Body of pancreas (tissue), 4 donors: ENCODE results near the gene ABCB6. TPM values are rescaled to one million over a fixed set of nuclear protein-coding genes. Genes with fewer than 3 reads are reported as not detected.

Experiments
- ATAC-seq: fragments of 150-250 bp; one replicate; pipeline ENCODE4 v1.9.1; 2016
- DNase-seq, 4 donors: peaks; one replicate each; pipeline ENCODE4 v3.0.0-alpha.2; 2019
- H3K27ac ChIP-seq, 4 donors: fragments of 200-600 bp; sonication (generic); 1 replicate in 3 of 4; 2 replicates in 1 of 4; pipeline versions ENCODE4 v1.5.1 to v1.6.1; 2016 to 2019; ENCODE audit warnings: mild to moderate bottlenecking in 1 of 4, mixed read lengths in 1 of 4, moderate library complexity in 1 of 4
- H3K27me3 ChIP-seq, 2 donors: fragments of 200-600 bp; sonication (generic); one replicate each; pipeline ENCODE4 v1.6.0; 2016; ENCODE audit warnings: mild to moderate bottlenecking in 1 of 2
- H3K36me3 ChIP-seq, 2 donors: fragments of 200-600 bp; sonication (generic); replicated peaks in 1 of 2; 2 replicates each; pipeline ENCODE4 v1.5.1; 2016; ENCODE audit warnings: low read depth in 2 of 2; ENCODE audit not compliant: insufficient read depth in 1 of 2
- H3K4me1 ChIP-seq: fragments of 200-600 bp; sonication (generic); one replicate; pipeline ENCODE4 v1.6.0; 2016
- H3K4me3 ChIP-seq, 2 donors: fragments of 200-600 bp; sonication (generic); 1 replicate in 1 of 2; 2 replicates in 1 of 2; pipeline ENCODE4 v1.5.1; 2016 to 2019
- H3K9me3 ChIP-seq, 3 donors: fragments of 200-600 bp; sonication (generic); 1 replicate in 2 of 3; 2 replicates in 1 of 3; pipeline ENCODE4 v1.5.1; 2016
- POLR2A ChIP-seq, 3 donors: fragments of 450-650 bp; IDR thresholded peaks; one replicate each; pipeline ENCODE4 v1.6.1; 2016; ENCODE audit warnings: antibody characterized with exemption in 3 of 3, mild to moderate bottlenecking in 2 of 3
- WGBS, 2 donors: methylation state at CpG; one replicate each; pipeline ENCODE4 v1.1.5; 2017; 5-methylcytosine and 5-hydroxymethylcytosine counted together
- intact Hi-C: fragments of 100-400 bp; cut with DNase I; formaldehyde crosslinking; loops from one replicate; pipeline ENCODE4 v1.15.1; 2023
- total RNA-seq, 2 donors: library from RNA; depleted of rRNA; stranded (reverse); fragments of >200 nt; gene quantifications; one replicate each; pipeline ENCODE4 v1.1.0, GENCODE V29; 2016
- TF ChIP-seq, protein P1 (sequence below), 7 experiments: fragments of 450-650 bp in 4 of 7; fragments of 200-600 bp in 3 of 7; sonication (generic) in 3 of 7; IDR thresholded peaks; one replicate each; pipeline ENCODE4 v1.5.1; 2016 to 2019; ENCODE audit warnings: antibody characterized with exemption in 7 of 7

ABCB6 gene
- total RNA-seq, 2 donors from 2014 or later, result 10.5 to 11.7 TPM

DNA sequence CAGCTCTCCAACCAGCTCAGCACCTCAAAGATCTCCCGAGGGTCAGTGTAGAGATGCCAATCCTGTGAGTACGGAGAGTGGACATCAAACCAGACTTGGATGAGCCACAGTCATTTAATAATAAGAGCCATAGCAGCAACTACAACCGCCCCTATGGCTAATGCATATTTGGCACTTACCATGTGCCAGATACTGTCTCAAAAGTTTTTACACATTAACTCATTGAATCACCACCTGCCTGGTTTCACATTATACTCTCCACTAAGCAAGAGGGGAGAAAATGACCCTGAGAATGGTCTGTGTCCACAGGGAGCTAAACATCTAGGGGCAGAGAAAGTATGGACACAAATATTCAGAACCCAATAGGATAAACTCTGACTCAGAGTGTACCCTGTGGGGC lies 44.6 kb downstream of the ABCB6 start:
- Histone ChIP-seq H3K36me3 (peaks cover 0 to 11% of the 10 kb centered on the region in 2 donors), H3K9me3 (no peaks in the 10 kb centered on the region), H3K27me3 (no peaks in the 10 kb centered on the region), H3K4me3 (no peak overlapping the region), H3K4me1 (peaks cover 25% of the 10 kb centered on the region), H3K27ac (no peak overlapping the region)
- DNase-seq (no peak), ATAC-seq (no peak)
- 76% methylated on average over 3 of the region's 3 CpGs for WGBS, 2 donors
- TF ChIP-seq, protein P1, sequence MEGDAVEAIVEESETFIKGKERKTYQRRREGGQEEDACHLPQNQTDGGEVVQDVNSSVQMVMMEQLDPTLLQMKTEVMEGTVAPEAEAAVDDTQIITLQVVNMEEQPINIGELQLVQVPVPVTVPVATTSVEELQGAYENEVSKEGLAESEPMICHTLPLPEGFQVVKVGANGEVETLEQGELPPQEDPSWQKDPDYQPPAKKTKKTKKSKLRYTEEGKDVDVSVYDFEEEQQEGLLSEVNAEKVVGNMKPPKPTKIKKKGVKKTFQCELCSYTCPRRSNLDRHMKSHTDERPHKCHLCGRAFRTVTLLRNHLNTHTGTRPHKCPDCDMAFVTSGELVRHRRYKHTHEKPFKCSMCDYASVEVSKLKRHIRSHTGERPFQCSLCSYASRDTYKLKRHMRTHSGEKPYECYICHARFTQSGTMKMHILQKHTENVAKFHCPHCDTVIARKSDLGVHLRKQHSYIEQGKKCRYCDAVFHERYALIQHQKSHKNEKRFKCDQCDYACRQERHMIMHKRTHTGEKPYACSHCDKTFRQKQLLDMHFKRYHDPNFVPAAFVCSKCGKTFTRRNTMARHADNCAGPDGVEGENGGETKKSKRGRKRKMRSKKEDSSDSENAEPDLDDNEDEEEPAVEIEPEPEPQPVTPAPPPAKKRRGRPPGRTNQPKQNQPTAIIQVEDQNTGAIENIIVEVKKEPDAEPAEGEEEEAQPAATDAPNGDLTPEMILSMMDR (IDR thresholded peaks at IDR 0.05), result no peak
- TF ChIP-seq POLR2A (IDR thresholded peaks at IDR 0.05), result no peak
- intact Hi-C loops, result loop anchor here (5.0 to 10.0 kb wide), 2 partner anchors 51 to 113 kb away; partner anchors contain the start of genes ANKZF1 and ATG9A

DNA sequence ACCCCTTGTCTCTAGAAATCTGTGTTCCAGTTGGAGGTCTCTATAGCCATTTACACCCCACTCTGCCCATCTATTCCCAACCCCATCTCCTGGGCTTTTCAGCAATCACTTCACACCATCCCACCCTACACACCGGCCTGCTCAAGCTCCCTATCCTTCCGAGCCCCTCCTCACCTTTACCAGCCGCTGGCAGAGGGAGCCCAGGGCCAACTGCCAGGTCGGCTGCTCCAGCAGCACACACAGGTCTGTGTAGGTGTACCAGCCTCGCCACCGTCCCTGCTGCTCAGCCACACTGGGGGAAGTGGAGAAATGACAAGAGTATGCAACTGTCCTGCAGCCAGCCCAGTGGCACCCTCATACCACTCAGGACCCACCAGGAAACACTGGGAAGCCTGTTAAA lies 45.6 kb downstream of the ABCB6 start:
- no peak for TF ChIP-seq POLR2A (IDR thresholded peaks at IDR 0.05)
- TF ChIP-seq, protein P1 (IDR thresholded peaks at IDR 0.05), result no peak
- intact Hi-C loops, result loop anchor here (5.0 to 10.0 kb wide), 2 partner anchors 52 to 114 kb away; partner anchors contain the start of genes ANKZF1 and ATG9A
- WGBS, 2 donors, result 84 to 91% methylated on average over 6 of the region's 6 CpGs

DNA sequence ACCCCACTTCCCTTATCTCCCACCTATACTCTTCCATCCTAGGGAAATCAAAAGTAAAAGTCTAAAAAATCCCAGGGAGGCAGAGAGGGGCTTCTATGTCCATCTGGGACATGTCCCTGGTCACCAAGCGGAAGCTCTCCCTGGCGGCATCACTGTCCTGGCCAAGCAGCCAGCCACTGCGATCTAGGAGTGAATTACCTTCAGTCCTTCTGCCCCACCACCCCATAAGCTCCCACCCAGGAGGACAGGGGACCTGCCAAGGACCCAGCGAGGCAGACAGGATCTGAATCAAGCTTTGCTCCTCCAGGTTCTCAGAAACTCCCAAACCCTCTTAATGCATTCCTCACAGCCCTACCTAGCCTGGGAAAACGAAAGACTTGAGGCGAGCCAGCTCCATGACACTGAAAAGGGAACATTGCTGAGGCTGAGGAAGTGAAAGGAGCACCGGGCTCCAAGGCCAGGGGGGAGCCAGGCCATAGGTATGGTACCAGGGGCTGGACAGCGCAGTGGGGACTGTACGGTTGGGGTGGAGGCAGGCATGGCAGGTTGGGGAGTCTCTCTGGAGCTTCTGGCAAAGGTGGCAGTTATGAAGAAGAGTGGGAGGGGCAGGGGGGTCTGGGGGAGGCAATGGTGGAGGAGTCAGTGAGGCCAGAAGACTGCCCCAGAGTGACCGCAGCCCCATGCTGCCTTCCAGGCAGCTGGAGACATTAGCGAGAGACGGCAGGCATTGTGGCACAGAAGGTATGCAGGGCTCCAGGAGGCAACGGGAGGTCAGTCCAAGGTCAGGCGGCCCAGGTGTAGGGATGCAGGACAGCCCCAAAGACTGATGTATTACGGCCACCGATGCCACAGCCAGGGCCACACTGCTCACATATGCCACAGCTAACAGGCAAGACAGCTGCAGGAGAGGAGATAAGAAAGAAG lies 46.3 kb downstream of the ABCB6 start:
- DNase-seq (no peak), ATAC-seq (no peak)
- no peaks in the 10 kb centered on the region for H3K27me3 ChIP-seq
- TF ChIP-seq POLR2A (IDR thresholded peaks at IDR 0.05), result no peak
- TF ChIP-seq, protein P1 (IDR thresholded peaks at IDR 0.05), result no peak
- 77 to 88% methylated on average over 13 to 15 of the region's 16 CpGs for WGBS, 2 donors
- peaks cover 20% of the 10 kb centered on the region for H3K4me1 ChIP-seq
- H3K36me3 ChIP-seq, result peaks cover 0 to 11% of the 10 kb centered on the region in 2 donors
- no peak overlapping the region for H3K27ac ChIP-seq
- intact Hi-C loops, result loop anchor here (5.0 to 10.0 kb wide), 2 partner anchors 52 to 115 kb away; partner anchors contain the start of genes ANKZF1 and ATG9A
- no peak overlapping the region for H3K4me3 ChIP-seq
- no peaks in the 10 kb centered on the region for H3K9me3 ChIP-seq

More for the DNA sequence above, 45.6 kb downstream of the ABCB6 start:
- no peaks in the 10 kb centered on the region for H3K9me3 ChIP-seq
- DNase-seq (no peak), ATAC-seq (no peak)
- H3K27me3 ChIP-seq, result no peaks in the 10 kb centered on the region
- H3K36me3 ChIP-seq, result peaks cover 0 to 11% of the 10 kb centered on the region in 2 donors
- no peak overlapping the region for H3K4me3 ChIP-seq
- H3K27ac ChIP-seq, result no peak overlapping the region
- peaks cover 20% of the 10 kb centered on the region for H3K4me1 ChIP-seq

DNA sequence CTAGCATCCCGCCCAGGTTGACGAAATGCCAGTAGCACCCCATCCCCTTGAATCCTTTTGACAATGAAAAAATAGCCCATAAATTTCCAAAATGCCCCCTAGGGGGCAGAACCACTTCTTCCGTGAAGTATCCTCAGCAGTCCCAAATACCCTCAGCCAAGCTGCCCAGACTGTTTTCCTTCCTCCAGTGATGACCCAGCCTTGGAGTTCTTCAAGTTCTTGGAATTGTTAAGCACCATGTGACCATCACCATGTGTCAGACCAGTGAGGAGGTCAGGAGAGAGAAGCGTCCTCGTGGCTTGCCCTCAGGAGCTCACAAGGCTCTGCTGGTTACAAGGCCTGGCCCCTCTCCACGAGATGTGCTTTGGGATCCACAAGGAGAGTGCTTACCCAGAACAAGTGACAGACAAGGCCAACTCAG lies 47.5 kb downstream of the ABCB6 start:
- Histone ChIP-seq H3K36me3 (peaks cover 0 to 11% of the 10 kb centered on the region in 2 donors), H3K4me1 (peaks cover 20% of the 10 kb centered on the region), H3K9me3 (no peaks in the 10 kb centered on the region), H3K27me3 (no peaks in the 10 kb centered on the region), H3K27ac (peak overlapping the region in 1 of 4 donors; percentile 32), H3K4me3 (no peak overlapping the region)
- ATAC-seq (peak; percentile 66), DNase-seq (peak; percentile 31 to 63 (median 48))
- TF ChIP-seq, protein P1 (IDR thresholded peaks at IDR 0.05), result peak; percentile 51 to 70 (median 64)
- TF ChIP-seq POLR2A (IDR thresholded peaks at IDR 0.05), result no peak
- WGBS, 2 donors, result 17 to 43% methylated on average over 3 to 6 of the region's 6 CpGs
- intact Hi-C loops, result loop anchor here (5.0 to 10.0 kb wide), 2 partner anchors 54 to 116 kb away; partner anchors contain the start of genes ANKZF1 and ATG9A
